BE2C (cell line): ENCODE results near the gene KRT83.

ENCODE experiments used
- DNase-seq: peaks from one replicate; pipeline ENCODE4 v3.0.0-alpha.2; 2020
- H3K27me3 ChIP-seq: fragments of 250-450 bp; sonication (Bioruptor Pico); 2 replicates; pipeline ENCODE4 v1.5.1; 2020; ENCODE audit warnings: mild to moderate bottlenecking
- H3K36me3 ChIP-seq: fragments of 250-450 bp; sonication (Bioruptor Pico); 2 replicates; pipeline ENCODE4 v1.5.1; 2020; ENCODE audit warnings: mild to moderate bottlenecking
- H3K4me1 ChIP-seq: fragments of 250-450 bp; sonication (Bioruptor Pico); 2 replicates; pipeline ENCODE4 v1.5.1; 2020
- H3K4me3 ChIP-seq: 2 replicates; pipeline ENCODE4 v1.5.1; 2011; ENCODE audit warnings: low read depth, low read length
- H3K9me3 ChIP-seq: fragments of 250-450 bp; sonication (Bioruptor Pico); 2 replicates; pipeline ENCODE4 v1.5.1; 2020
- TF ChIP-seq, protein P1 (sequence below): IDR thresholded peaks from 2 replicates; pipeline ENCODE4 v1.5.1; 2012; ENCODE audit warnings: mild to moderate bottlenecking, low read depth, low read length

The KRT83 gene

DNA sequence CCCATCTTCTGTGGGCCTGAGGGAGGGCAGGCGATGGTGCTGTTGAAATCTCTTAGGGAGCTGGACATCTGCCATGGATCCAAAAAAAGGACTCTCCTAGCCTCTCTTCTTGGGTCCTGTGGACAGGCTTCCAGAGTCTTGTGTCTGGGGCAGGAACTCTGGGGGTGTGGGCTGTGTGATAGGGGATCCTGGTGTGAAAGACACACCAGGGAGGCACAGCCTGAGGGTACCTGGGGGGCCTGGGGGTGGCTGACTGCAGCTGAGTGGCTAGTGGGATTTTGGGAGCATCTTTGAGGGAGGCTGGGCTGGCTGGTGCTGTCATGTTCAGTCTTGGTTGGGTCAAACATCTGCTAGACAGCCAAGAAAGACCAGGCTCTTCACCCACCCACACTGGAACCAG is 1.8 kb upstream of the KRT83 start:
- no peak for DNase-seq
- Histone ChIP-seq H3K9me3 (no peaks in the 10 kb centered on the region), H3K36me3 (no peaks in the 10 kb centered on the region), H3K4me3 (no peak overlapping the region), H3K27me3 (peaks cover 44% of the 10 kb centered on the region), H3K4me1 (no peaks in the 10 kb centered on the region)
- TF ChIP-seq, protein P1, sequence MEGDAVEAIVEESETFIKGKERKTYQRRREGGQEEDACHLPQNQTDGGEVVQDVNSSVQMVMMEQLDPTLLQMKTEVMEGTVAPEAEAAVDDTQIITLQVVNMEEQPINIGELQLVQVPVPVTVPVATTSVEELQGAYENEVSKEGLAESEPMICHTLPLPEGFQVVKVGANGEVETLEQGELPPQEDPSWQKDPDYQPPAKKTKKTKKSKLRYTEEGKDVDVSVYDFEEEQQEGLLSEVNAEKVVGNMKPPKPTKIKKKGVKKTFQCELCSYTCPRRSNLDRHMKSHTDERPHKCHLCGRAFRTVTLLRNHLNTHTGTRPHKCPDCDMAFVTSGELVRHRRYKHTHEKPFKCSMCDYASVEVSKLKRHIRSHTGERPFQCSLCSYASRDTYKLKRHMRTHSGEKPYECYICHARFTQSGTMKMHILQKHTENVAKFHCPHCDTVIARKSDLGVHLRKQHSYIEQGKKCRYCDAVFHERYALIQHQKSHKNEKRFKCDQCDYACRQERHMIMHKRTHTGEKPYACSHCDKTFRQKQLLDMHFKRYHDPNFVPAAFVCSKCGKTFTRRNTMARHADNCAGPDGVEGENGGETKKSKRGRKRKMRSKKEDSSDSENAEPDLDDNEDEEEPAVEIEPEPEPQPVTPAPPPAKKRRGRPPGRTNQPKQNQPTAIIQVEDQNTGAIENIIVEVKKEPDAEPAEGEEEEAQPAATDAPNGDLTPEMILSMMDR = no peak

DNA sequence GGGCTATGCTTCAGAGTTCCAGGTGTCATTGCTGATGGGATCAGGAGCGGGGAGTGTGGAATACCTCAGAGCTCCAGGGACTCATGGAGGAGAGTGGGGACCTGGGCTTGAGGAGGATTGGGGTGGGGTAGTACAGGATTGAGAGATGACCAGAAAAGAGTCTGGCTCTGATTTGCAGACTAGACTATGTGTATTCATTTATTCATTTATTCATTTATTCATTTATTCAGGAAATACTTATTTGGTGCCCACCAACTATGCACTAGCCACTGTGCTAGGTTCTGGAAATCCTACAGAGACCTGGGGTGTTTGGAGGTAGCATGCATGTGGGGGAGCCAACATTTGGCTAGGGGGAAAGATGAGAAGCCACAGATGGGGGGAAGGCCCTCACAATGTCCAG is 871 bp upstream of the KRT83 start:
- H3K4me3 ChIP-seq = no peak overlapping the region
- no peaks in the 10 kb centered on the region for H3K36me3 ChIP-seq
- no peak for DNase-seq
- H3K27me3 ChIP-seq = peaks cover 44% of the 10 kb centered on the region
- TF ChIP-seq, protein P1 = no peak
- no peaks in the 10 kb centered on the region for H3K9me3 ChIP-seq
- no peaks in the 10 kb centered on the region for H3K4me1 ChIP-seq

DNA sequence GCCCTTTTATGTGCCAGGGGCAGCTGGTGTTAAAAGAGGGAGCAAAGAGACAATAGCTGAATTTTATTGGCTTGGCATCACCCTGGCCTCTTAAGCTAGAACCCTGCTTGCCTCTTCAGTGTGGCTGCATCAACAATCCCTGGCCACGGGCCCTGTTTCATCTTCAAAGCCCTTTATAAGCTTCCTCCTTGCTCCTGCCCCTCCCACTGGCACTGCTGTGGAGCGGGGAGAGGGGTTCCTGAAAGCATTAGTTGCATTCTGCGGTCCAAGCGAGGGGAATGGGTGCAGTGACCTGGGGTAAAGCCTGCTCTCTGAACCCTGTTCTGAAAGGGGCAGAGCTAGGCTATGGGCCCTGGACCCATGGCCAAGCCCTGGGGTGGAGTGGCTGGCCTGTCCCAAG is 220 bp upstream of the KRT83 start:
- no peaks in the 10 kb centered on the region for H3K4me1 ChIP-seq
- TF ChIP-seq, protein P1 = no peak
- no peaks in the 10 kb centered on the region for H3K36me3 ChIP-seq
- no peak overlapping the region for H3K4me3 ChIP-seq
- H3K27me3 ChIP-seq = peaks cover 44% of the 10 kb centered on the region
- no peak for DNase-seq
- H3K9me3 ChIP-seq = no peaks in the 10 kb centered on the region

DNA sequence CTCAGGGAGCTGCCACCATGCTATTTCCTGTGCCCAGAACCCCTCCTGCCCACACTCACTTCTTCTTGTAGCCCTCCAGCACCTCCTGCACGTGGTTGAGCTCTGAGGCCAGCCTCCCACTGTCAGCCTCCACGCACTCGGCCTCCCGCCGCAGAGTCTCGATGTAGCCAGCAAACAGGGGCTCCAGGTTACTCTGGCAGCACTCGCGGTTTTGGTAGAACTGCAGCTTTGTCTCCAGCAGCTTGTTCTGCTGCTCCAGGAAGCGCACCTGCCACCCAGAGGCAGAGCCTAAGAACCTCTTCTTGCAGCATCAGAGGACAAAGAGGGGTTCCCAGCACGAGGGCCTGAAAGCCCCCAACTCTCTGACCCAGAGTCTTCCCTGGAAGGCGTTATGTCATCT is 2.1 kb downstream of the KRT83 start:
- no peak overlapping the region for H3K4me3 ChIP-seq
- TF ChIP-seq, protein P1 = no peak
- H3K36me3 ChIP-seq = no peaks in the 10 kb centered on the region
- no peaks in the 10 kb centered on the region for H3K4me1 ChIP-seq
- no peaks in the 10 kb centered on the region for H3K9me3 ChIP-seq
- no peak for DNase-seq
- H3K27me3 ChIP-seq = peaks cover 51% of the 10 kb centered on the region

DNA sequence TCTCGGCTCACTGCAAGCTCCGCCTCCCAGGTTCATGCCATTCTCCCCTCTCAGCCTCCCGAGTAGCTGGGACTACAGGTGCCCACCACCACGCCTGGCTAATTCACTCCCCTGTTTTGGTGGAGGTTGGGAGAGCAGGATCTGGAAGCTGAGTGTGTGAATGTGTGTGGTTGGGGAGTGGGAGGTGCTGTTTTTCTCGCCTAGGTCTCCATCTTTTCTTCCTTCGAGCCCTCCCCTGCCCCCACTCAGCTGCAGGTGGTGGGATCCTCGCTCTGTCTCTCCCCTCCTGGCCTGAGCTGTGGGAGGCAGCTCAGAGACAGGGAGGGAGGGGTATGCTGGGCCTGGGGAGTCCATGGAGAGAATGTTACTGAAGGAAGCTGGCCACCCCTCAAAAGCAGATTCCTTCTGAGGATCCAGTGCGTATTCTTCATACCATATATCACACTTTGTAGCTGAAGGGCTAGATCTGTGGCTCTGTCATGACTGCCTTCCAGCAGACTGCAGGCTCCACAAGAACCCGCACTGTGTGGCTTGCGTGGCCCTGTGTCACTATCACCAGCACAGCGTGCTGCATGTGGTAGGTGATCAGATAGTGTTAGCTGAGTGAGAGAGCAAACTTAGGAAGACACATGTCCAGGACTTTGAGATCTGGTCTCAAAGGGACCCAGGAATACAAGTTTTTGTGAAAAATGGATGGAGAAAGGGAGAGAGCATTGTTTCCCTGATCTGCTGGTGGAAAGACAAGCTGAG is 2.8 kb downstream of the KRT83 start:
- Histone ChIP-seq H3K36me3 (no peaks in the 10 kb centered on the region), H3K27me3 (peaks cover 51% of the 10 kb centered on the region), H3K4me1 (no peaks in the 10 kb centered on the region), H3K9me3 (no peaks in the 10 kb centered on the region), H3K4me3 (no peak overlapping the region)
- no peak for DNase-seq
- TF ChIP-seq, protein P1 = no peak

DNA sequence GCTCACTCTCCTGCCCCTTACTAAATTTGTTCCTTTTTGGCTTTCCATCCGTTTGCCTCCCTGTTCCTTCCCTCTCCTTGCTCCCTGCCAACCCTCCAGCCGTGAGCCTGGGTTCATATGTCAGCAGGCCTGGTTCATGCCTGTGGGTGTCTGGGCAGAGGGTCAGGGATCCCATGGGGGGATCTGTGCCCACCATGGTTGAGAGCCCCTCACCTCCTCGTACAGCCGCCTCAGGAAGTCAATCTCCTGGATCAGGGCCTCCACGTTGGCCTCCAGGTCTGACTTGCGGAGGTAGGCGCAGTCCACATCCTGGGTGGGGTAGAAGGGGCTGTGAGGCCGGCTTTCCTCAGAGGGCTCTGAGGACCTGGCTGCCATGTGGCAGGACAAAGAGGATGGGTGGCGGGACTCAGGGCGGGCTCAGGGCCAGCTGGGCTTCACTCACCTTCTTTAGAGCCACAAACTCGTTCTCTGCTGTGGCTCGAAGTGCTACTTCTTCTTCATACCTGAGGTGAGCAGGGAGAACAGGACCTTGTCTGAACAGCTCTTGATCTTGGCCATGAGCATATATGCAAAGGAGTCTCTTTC is 3.6 kb downstream of the KRT83 start:
- TF ChIP-seq, protein P1 = no peak

More for the DNA sequence above, 3.6 kb downstream of the KRT83 start:
- no peaks in the 10 kb centered on the region for H3K36me3 ChIP-seq
- DNase-seq = no peak
- no peak overlapping the region for H3K4me3 ChIP-seq
- H3K4me1 ChIP-seq = no peaks in the 10 kb centered on the region
- no peaks in the 10 kb centered on the region for H3K9me3 ChIP-seq
- H3K27me3 ChIP-seq = peaks cover 43% of the 10 kb centered on the region
